Measurements from ENCODE around the gene SLC29A4.
"Not testable (repeated sequence)": the region's sequence is repeated elsewhere in the genome, so short reads cannot be mapped to it uniquely, and the experiment has no call there.

SLC29A4 gene

GRCh38 chr7:5274985-5275431 is 7.7 kb upstream of the SLC29A4 start:
- DNase-seq (ENCODE audit: low read depth in 2 of 2) = not testable (repeated sequence)

GRCh38 chr7:5275510-5275909 is 7.2 kb upstream of the SLC29A4 start:
- not testable (repeated sequence) for DNase-seq (ENCODE audit: low read depth in 2 of 2)

GRCh38 chr7:5276123-5276522 is 6.6 kb upstream of the SLC29A4 start:
- not testable (repeated sequence) for DNase-seq (ENCODE audit: low read depth in 2 of 2)

GRCh38 chr7:5276611-5277010 is 6.1 kb upstream of the SLC29A4 start:
- no peak for DNase-seq (ENCODE audit: low read depth in 2 of 2)

GRCh38 chr7:5278766-5279165 is 4.0 kb upstream of the SLC29A4 start:
- DNase-seq (ENCODE audit: low read depth in 2 of 2) = no peak

GRCh38 chr7:5279734-5280133 is 3.0 kb upstream of the SLC29A4 start:
- DNase-seq (ENCODE audit: low read depth in 2 of 2) = no peak

GRCh38 chr7:5281598-5282500 is 894 bp upstream of the SLC29A4 start:
- DNase-seq (ENCODE audit: low read depth in 2 of 2) = not testable (repeated sequence)

- no peak for DNase-seq (ENCODE audit: low read depth in 2 of 2)
Measured at GRCh38 chr7:5283421-5284303, 919 bp downstream of the SLC29A4 start.

- no peak for DNase-seq (ENCODE audit: low read depth in 2 of 2)
Measured at GRCh38 chr7:5284304-5285281, 1.9 kb downstream of the SLC29A4 start.

- DNase-seq (ENCODE audit: low read depth in 2 of 2) = no peak
Measured at GRCh38 chr7:5286933-5287332, 4.2 kb downstream of the SLC29A4 start.

GRCh38 chr7:5287373-5287772 is 4.6 kb downstream of the SLC29A4 start:
- not testable (repeated sequence) for DNase-seq (ENCODE audit: low read depth in 2 of 2)

GRCh38 chr7:5287802-5288201 is 5.1 kb downstream of the SLC29A4 start:
- no peak for DNase-seq (ENCODE audit: low read depth in 2 of 2)

GRCh38 chr7:5288560-5288959 is 5.8 kb downstream of the SLC29A4 start:
- not testable (repeated sequence) for DNase-seq (ENCODE audit: low read depth in 2 of 2)

GRCh38 chr7:5289355-5289754 is 6.6 kb downstream of the SLC29A4 start:
- no peak for DNase-seq (ENCODE audit: low read depth in 2 of 2)

GRCh38 chr7:5291301-5291700 is 8.6 kb downstream of the SLC29A4 start:
- no peak for DNase-seq (ENCODE audit: low read depth in 2 of 2)

GRCh38 chr7:5291711-5292335 is 9.1 kb downstream of the SLC29A4 start:
- not testable (repeated sequence) for DNase-seq (ENCODE audit: low read depth in 2 of 2)

GRCh38 chr7:5294169-5294987 is 11.6 kb downstream of the SLC29A4 start:
- DNase-seq (ENCODE audit: low read depth in 2 of 2) = no peak

- DNase-seq (ENCODE audit: low read depth in 2 of 2) = no peak
Measured at GRCh38 chr7:5295039-5296014, 12.6 kb downstream of the SLC29A4 start.
